Measurements from ENCODE around the gene FNDC8. TPM values are rescaled to one million over a fixed set of nuclear protein-coding genes. Genes with fewer than 3 reads are reported as not detected.
"Not testable (repeated sequence)": the region's sequence is repeated elsewhere in the genome, so short reads cannot be mapped to it uniquely, and the experiment has no call there.

FNDC8 gene
- total RNA-seq, 1 donor: not detected

- H3K4me1 ChIP-seq (ENCODE audit: insufficient read depth, low read length): peaks cover 31% of the 10 kb centered on the region
- H3K27me3 ChIP-seq (ENCODE audit: insufficient read depth, low read length): no peaks in the 10 kb centered on the region
- peak overlapping the region; percentile 91 for H3K4me3 ChIP-seq (ENCODE audit: low read length)
- H3K9me3 ChIP-seq (ENCODE audit: low read depth, low read length): no peaks in the 10 kb centered on the region
These were observed 33.6 kb upstream of the FNDC8 start for GRCh38 chr17:35087731-35088355.

GRCh38 chr17:35088356-35088880 is 33.0 kb upstream of the FNDC8 start:
- peaks cover 31% of the 10 kb centered on the region for H3K4me1 ChIP-seq (ENCODE audit: insufficient read depth, low read length)
- H3K9me3 ChIP-seq (ENCODE audit: low read depth, low read length): no peaks in the 10 kb centered on the region
- H3K4me3 ChIP-seq (ENCODE audit: low read length): peak overlapping the region; percentile 91
- no peaks in the 10 kb centered on the region for H3K27me3 ChIP-seq (ENCODE audit: insufficient read depth, low read length)

- peaks cover 31% of the 10 kb centered on the region for H3K4me1 ChIP-seq (ENCODE audit: insufficient read depth, low read length)
- no peaks in the 10 kb centered on the region for H3K9me3 ChIP-seq (ENCODE audit: low read depth, low read length)
- H3K4me3 ChIP-seq (ENCODE audit: low read length): peak overlapping the region; percentile 91
- H3K27me3 ChIP-seq (ENCODE audit: insufficient read depth, low read length): no peaks in the 10 kb centered on the region
These were observed 32.4 kb upstream of the FNDC8 start for GRCh38 chr17:35088881-35089585.

- H3K4me3 ChIP-seq (ENCODE audit: low read length): peak overlapping the region; percentile 50
- H3K9me3 ChIP-seq (ENCODE audit: low read depth, low read length): no peaks in the 10 kb centered on the region
- H3K27me3 ChIP-seq (ENCODE audit: insufficient read depth, low read length): no peaks in the 10 kb centered on the region
- peaks cover 33% of the 10 kb centered on the region for H3K4me1 ChIP-seq (ENCODE audit: insufficient read depth, low read length)
These were observed 31.7 kb upstream of the FNDC8 start for GRCh38 chr17:35089586-35090296.

GRCh38 chr17:35090707-35091106 is 30.7 kb upstream of the FNDC8 start:
- peaks cover 37% of the 10 kb centered on the region for H3K4me1 ChIP-seq (ENCODE audit: insufficient read depth, low read length)
- H3K27me3 ChIP-seq (ENCODE audit: insufficient read depth, low read length); H3K9me3 ChIP-seq (ENCODE audit: low read depth, low read length); H3K4me3 ChIP-seq (ENCODE audit: low read length): not testable (repeated sequence)

GRCh38 chr17:35094902-35095301 is 26.5 kb upstream of the FNDC8 start:
- Histone ChIP-seq H3K4me3 (ENCODE audit: low read length) (no peak overlapping the region), H3K9me3 (ENCODE audit: low read depth, low read length) (no peaks in the 10 kb centered on the region), H3K4me1 (ENCODE audit: insufficient read depth, low read length) (peaks cover 13% of the 10 kb centered on the region), H3K27me3 (ENCODE audit: insufficient read depth, low read length) (no peaks in the 10 kb centered on the region)

- Histone ChIP-seq H3K27me3 (ENCODE audit: insufficient read depth, low read length) (no peaks in the 10 kb centered on the region), H3K4me1 (ENCODE audit: insufficient read depth, low read length) (peaks cover 10% of the 10 kb centered on the region), H3K9me3 (ENCODE audit: low read depth, low read length) (no peaks in the 10 kb centered on the region), H3K4me3 (ENCODE audit: low read length) (no peak overlapping the region)
These were observed 25.7 kb upstream of the FNDC8 start for GRCh38 chr17:35095741-35096140.

- Histone ChIP-seq H3K9me3 (ENCODE audit: low read depth, low read length) (no peaks in the 10 kb centered on the region), H3K4me3 (ENCODE audit: low read length) (no peak overlapping the region), H3K4me1 (ENCODE audit: insufficient read depth, low read length) (peaks cover 11% of the 10 kb centered on the region), H3K27me3 (ENCODE audit: insufficient read depth, low read length) (no peaks in the 10 kb centered on the region)
These were observed 23.6 kb upstream of the FNDC8 start for GRCh38 chr17:35097776-35098175.

- Histone ChIP-seq H3K27me3 (ENCODE audit: insufficient read depth, low read length) (no peaks in the 10 kb centered on the region), H3K9me3 (ENCODE audit: low read depth, low read length) (no peaks in the 10 kb centered on the region), H3K4me1 (ENCODE audit: insufficient read depth, low read length) (peaks cover 7% of the 10 kb centered on the region)
These were observed 21.5 kb upstream of the FNDC8 start for GRCh38 chr17:35099908-35100307.

GRCh38 chr17:35101036-35101435 is 20.4 kb upstream of the FNDC8 start:
- Histone ChIP-seq H3K9me3 (ENCODE audit: low read depth, low read length) (no peaks in the 10 kb centered on the region), H3K4me3 (ENCODE audit: low read length) (no peak overlapping the region), H3K27me3 (ENCODE audit: insufficient read depth, low read length) (no peaks in the 10 kb centered on the region), H3K4me1 (ENCODE audit: insufficient read depth, low read length) (peaks cover 4% of the 10 kb centered on the region)

More at GRCh38 chr17:35099908-35100307, 21.5 kb upstream of the FNDC8 start:
- no peak overlapping the region for H3K4me3 ChIP-seq (ENCODE audit: low read length)

- Histone ChIP-seq H3K9me3 (ENCODE audit: low read depth, low read length) (no peaks in the 10 kb centered on the region), H3K4me3 (ENCODE audit: low read length) (no peak overlapping the region), H3K27me3 (ENCODE audit: insufficient read depth, low read length) (no peaks in the 10 kb centered on the region), H3K4me1 (ENCODE audit: insufficient read depth, low read length) (peaks cover 4% of the 10 kb centered on the region)
These were observed 19.7 kb upstream of the FNDC8 start for GRCh38 chr17:35101725-35102124.

- H3K4me1 ChIP-seq (ENCODE audit: insufficient read depth, low read length): peaks cover 12% of the 10 kb centered on the region
- no peaks in the 10 kb centered on the region for H3K27me3 ChIP-seq (ENCODE audit: insufficient read depth, low read length)
- no peaks in the 10 kb centered on the region for H3K9me3 ChIP-seq (ENCODE audit: low read depth, low read length)
- H3K4me3 ChIP-seq (ENCODE audit: low read length): no peak overlapping the region
These were observed 18.1 kb upstream of the FNDC8 start for GRCh38 chr17:35103271-35103670.

- peaks cover 12% of the 10 kb centered on the region for H3K4me1 ChIP-seq (ENCODE audit: insufficient read depth, low read length)
- no peaks in the 10 kb centered on the region for H3K27me3 ChIP-seq (ENCODE audit: insufficient read depth, low read length)
- H3K4me3 ChIP-seq (ENCODE audit: low read length): no peak overlapping the region
- H3K9me3 ChIP-seq (ENCODE audit: low read depth, low read length): no peaks in the 10 kb centered on the region
These were observed 16.5 kb upstream of the FNDC8 start for GRCh38 chr17:35104844-35105450.

- H3K27me3 ChIP-seq (ENCODE audit: insufficient read depth, low read length); H3K4me3 ChIP-seq (ENCODE audit: low read length); H3K4me1 ChIP-seq (ENCODE audit: insufficient read depth, low read length); H3K9me3 ChIP-seq (ENCODE audit: low read depth, low read length): not testable (repeated sequence)
These were observed 10.6 kb upstream of the FNDC8 start for GRCh38 chr17:35110791-35111190.

GRCh38 chr17:35116845-35117244 is 4.6 kb upstream of the FNDC8 start:
- Histone ChIP-seq H3K9me3 (ENCODE audit: low read depth, low read length) (no peaks in the 10 kb centered on the region), H3K4me1 (ENCODE audit: insufficient read depth, low read length) (peaks cover 22% of the 10 kb centered on the region), H3K27me3 (ENCODE audit: insufficient read depth, low read length) (no peaks in the 10 kb centered on the region), H3K4me3 (ENCODE audit: low read length) (no peak overlapping the region)
